A673 (cell line): ENCODE data around the gene VAPB. TPM values are rescaled to one million over a fixed set of nuclear protein-coding genes. Genes with fewer than 3 reads are reported as not detected.

ENCODE experiments used
- BruUV-seq: library from RNA; stranded (reverse); fragments of 400-500 nt; replicated peaks from 2 replicates; lab custom pipeline; 2021; lab: Mats Ljungman, UMichigan
- CTCF ChIA-PET: fragments of 300-600 bp; sonication (Branson Sonifier 250); formaldehyde crosslinking; loops from one replicate; lab custom pipeline; 2022; ENCODE audit warnings: antibody characterized with exemption; lab: Charles Lee
- POLR2A ChIA-PET: fragments of 300-600 bp; sonication (Branson Sonifier 250); formaldehyde crosslinking; loops from one replicate; lab custom pipeline; 2022; ENCODE audit warnings: antibody characterized with exemption; ENCODE audit not compliant: low non-redundant PET; lab: Charles Lee
- DNase-seq: peaks from one replicate; pipeline ENCODE4 v3.0.0-alpha.2; 2015; ENCODE audit warnings: low spot score
- H3K27ac ChIP-seq: fragments of 200-600 bp; sonication (generic); 2 replicates; pipeline ENCODE4 v1.5.1; 2016; ENCODE audit warnings: mixed run types, low read depth, mild to moderate bottlenecking, mixed read lengths, antibody characterized with exemption, low read length; ENCODE audit not compliant: poor library complexity, severe bottlenecking
- H3K27me3 ChIP-seq: fragments of 200-600 bp; sonication (generic); replicated peaks from 2 replicates; pipeline ENCODE4 v1.6.1; 2017; ENCODE audit warnings: mixed run types, low read depth, mild to moderate bottlenecking, mixed read lengths, antibody characterized with exemption, low read length; ENCODE audit not compliant: insufficient read depth, poor library complexity
- H3K36me3 ChIP-seq: fragments of 200-600 bp; sonication (generic); 2 replicates; pipeline ENCODE4 v1.6.1; 2016; ENCODE audit warnings: mixed run types, mild to moderate bottlenecking, mixed read lengths, antibody characterized with exemption, low read length; ENCODE audit not compliant: insufficient read depth, poor library complexity, severe bottlenecking
- H3K4me1 ChIP-seq: fragments of 200-600 bp; sonication (generic); 2 replicates; pipeline ENCODE4 v1.6.1; 2017; ENCODE audit warnings: mixed run types, mild to moderate bottlenecking, mixed read lengths, antibody characterized with exemption, low read length; ENCODE audit not compliant: insufficient read depth, poor library complexity, severe bottlenecking
- H3K4me3 ChIP-seq: fragments of 200-600 bp; sonication (generic); 2 replicates; pipeline ENCODE4 v1.5.1; 2016; ENCODE audit warnings: low read depth, mixed run types, mild to moderate bottlenecking, mixed read lengths, low read length; ENCODE audit not compliant: poor library complexity, severe bottlenecking
- H3K9me3 ChIP-seq: fragments of 200-600 bp; sonication (generic); 2 replicates; pipeline ENCODE4 v1.6.1; 2016; ENCODE audit warnings: mixed run types, low read depth, mild to moderate bottlenecking, mixed read lengths, antibody characterized with exemption, low read length; ENCODE audit not compliant: poor library complexity, severe bottlenecking
- CTCF ChIP-seq: fragments of 300-800, 200-600 bp; sonication (generic); conservative IDR thresholded peaks from 2 replicates; pipeline ENCODE4 v1.5.1; 2017; ENCODE audit warnings: low read depth, mild to moderate bottlenecking, antibody characterized with exemption, low read length, moderate library complexity, mixed read lengths
- EZH2 ChIP-seq: fragments of 200-600 bp; sonication (generic); IDR thresholded peaks from 2 replicates; pipeline ENCODE4 v1.6.1; 2017; ENCODE audit warnings: borderline replicate concordance, low read depth, mild to moderate bottlenecking, mixed read lengths, antibody characterized with exemption, low read length; ENCODE audit not compliant: poor library complexity, severe bottlenecking
- intact Hi-C: fragments of 100-400 bp; cut with micrococcal nuclease; formaldehyde crosslinking; loops from one replicate; pipeline ENCODE4 v1.10.0; 2022; ENCODE audit not compliant: unreplicated experiment
- total RNA-seq: library from RNA; stranded (reverse); gene quantifications from 2 replicates; pipeline ENCODE4 v1.2.3, GENCODE V29; 2021

Gene VAPB
- total RNA-seq, 1 experiment from 2014 or later, result 60.9 TPM

- H3K4me1 ChIP-seq, result peaks cover 14% of the 10 kb centered on the region
- H3K4me3 ChIP-seq, result no peak overlapping the region
- H3K27ac ChIP-seq, result no peak overlapping the region
- intact Hi-C loops, result no loop called here
- DNase-seq, result peak; percentile 17
- no peaks in the 10 kb centered on the region for H3K27me3 ChIP-seq
- H3K36me3 ChIP-seq, result no peaks in the 10 kb centered on the region
- H3K9me3 ChIP-seq, result no peaks in the 10 kb centered on the region
- CTCF ChIA-PET, result no interaction called here
- TF ChIP-seq CTCF (no peak), EZH2 (no peak)
- POLR2A ChIA-PET, result no interaction called here
- BruUV-seq, result no TSS peak
Measured at GRCh38 chr20:58360936-58361335, 28.1 kb upstream of the VAPB start.

GRCh38 chr20:58361481-58362205 is 27.4 kb upstream of the VAPB start:
- Histone ChIP-seq H3K4me1 (peaks cover 14% of the 10 kb centered on the region), H3K9me3 (no peaks in the 10 kb centered on the region), H3K4me3 (no peak overlapping the region), H3K36me3 (no peaks in the 10 kb centered on the region), H3K27me3 (no peaks in the 10 kb centered on the region), H3K27ac (no peak overlapping the region)
- ChIA-PET POLR2A (no interaction called here), CTCF (interaction anchor here (0.6 kb wide), 1 partner anchor 765 kb away, joined by 3 read pairs; no protein-coding TSS in a partner anchor)
- no TSS peak for BruUV-seq
- intact Hi-C loops, result no loop called here
- TF ChIP-seq CTCF, result no peak
- TF ChIP-seq EZH2, result no peak
- no peak for DNase-seq

GRCh38 chr20:58362206-58362516 is 26.9 kb upstream of the VAPB start:
- H3K27me3 ChIP-seq, result no peaks in the 10 kb centered on the region
- H3K27ac ChIP-seq, result no peak overlapping the region
- peaks cover 14% of the 10 kb centered on the region for H3K4me1 ChIP-seq
- no peak for DNase-seq
- no peaks in the 10 kb centered on the region for H3K9me3 ChIP-seq
- TF ChIP-seq CTCF, result no peak
- no peak for TF ChIP-seq EZH2
- no peaks in the 10 kb centered on the region for H3K36me3 ChIP-seq
- POLR2A ChIA-PET, result no interaction called here
- H3K4me3 ChIP-seq, result no peak overlapping the region
- CTCF ChIA-PET, result interaction anchor here (0.6 kb wide), 1 partner anchor 765 kb away, joined by 3 read pairs; no protein-coding TSS in a partner anchor
- no TSS peak for BruUV-seq
- intact Hi-C loops, result no loop called here
